ENCODE data around the gene MARK1.

DNA sequence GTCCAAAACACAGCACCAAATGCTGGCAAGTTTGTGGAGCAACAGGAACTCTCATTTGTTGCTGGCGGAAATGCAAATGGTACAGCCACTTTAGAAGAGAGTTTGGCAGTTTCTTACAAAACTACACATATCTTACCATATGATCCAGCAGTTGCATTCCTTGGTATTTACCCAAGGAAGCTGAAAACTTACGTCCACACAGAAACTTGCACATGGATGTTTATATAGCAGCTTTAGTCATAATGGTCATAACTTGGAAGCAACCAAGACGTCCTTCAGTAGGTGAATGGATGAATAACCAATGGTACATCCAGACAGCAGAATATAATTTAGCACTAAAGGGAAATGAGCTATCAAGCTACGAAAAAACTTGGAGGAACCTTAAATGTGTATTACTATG, 66.4 kb downstream of the MARK1 start:
- TF ChIP-seq, protein P1, sequence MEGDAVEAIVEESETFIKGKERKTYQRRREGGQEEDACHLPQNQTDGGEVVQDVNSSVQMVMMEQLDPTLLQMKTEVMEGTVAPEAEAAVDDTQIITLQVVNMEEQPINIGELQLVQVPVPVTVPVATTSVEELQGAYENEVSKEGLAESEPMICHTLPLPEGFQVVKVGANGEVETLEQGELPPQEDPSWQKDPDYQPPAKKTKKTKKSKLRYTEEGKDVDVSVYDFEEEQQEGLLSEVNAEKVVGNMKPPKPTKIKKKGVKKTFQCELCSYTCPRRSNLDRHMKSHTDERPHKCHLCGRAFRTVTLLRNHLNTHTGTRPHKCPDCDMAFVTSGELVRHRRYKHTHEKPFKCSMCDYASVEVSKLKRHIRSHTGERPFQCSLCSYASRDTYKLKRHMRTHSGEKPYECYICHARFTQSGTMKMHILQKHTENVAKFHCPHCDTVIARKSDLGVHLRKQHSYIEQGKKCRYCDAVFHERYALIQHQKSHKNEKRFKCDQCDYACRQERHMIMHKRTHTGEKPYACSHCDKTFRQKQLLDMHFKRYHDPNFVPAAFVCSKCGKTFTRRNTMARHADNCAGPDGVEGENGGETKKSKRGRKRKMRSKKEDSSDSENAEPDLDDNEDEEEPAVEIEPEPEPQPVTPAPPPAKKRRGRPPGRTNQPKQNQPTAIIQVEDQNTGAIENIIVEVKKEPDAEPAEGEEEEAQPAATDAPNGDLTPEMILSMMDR (IDR thresholded peaks at IDR 0.05; ENCODE audit: borderline replicate concordance, extremely low read depth, low read length, poor library complexity, severe bottlenecking) = no peak
- no peak for TF ChIP-seq EZH2 (IDR thresholded peaks at IDR 0.05; ENCODE audit: borderline replicate concordance, low read depth, low read length, severe bottlenecking)

All from DND-41 (cell line).